SK-N-SH treated with all-trans-retinoic acid at 6 μM for 48 hours (cell line): Measurements from ENCODE around the gene SYP.

ENCODE experiments used
- ATAC-seq: fragments of 200-7000 bp; cut with Tn5 transposase; 3 replicates; pipeline ENCODE4 v1.9.1; 2020; ENCODE audit warnings: mild to moderate bottlenecking, moderate library complexity
- ARNTL ChIP-seq: fragments of 450-650 bp; formaldehyde crosslinking; IDR thresholded peaks from 2 replicates; pipeline ENCODE4 v1.5.0; 2020; ENCODE audit warnings: low read depth, mild to moderate bottlenecking, moderate library complexity, borderline replicate concordance
- BACH2 ChIP-seq: fragments of 250-450 bp; sonication (Bioruptor Pico); IDR thresholded peaks from 2 replicates; pipeline ENCODE4 v1.9.0; 2021; ENCODE audit warnings: mild to moderate bottlenecking, borderline replicate concordance
- CSDC2 ChIP-seq: fragments of 250-450 bp; sonication (Bioruptor Pico); IDR thresholded peaks from 2 replicates; pipeline ENCODE4 v1.5.0; 2020; ENCODE audit warnings: mild to moderate bottlenecking, moderate library complexity
- GLIS3 ChIP-seq: fragments of 250-450 bp; sonication (Bioruptor Pico); IDR thresholded peaks from 2 replicates; pipeline ENCODE4 v1.5.0; 2020; ENCODE audit warnings: mild to moderate bottlenecking, moderate library complexity
- ISL1 ChIP-seq: fragments of 250-450 bp; sonication (Bioruptor Pico); IDR thresholded peaks from 2 replicates; pipeline ENCODE4 v2.1.2; 2022; ENCODE audit warnings: mild to moderate bottlenecking, moderate library complexity
- OSR1 ChIP-seq: fragments of 250-450 bp; sonication (Bioruptor Pico); IDR thresholded peaks from 2 replicates; pipeline ENCODE4 v1.8.0; 2022; ENCODE audit warnings: moderate library complexity, mild to moderate bottlenecking, inconsistent platforms
- PPARA ChIP-seq: fragments of 250-450 bp; sonication (Bioruptor Pico); IDR thresholded peaks from 2 replicates; pipeline ENCODE4 v1.5.0; 2020; ENCODE audit warnings: mild to moderate bottlenecking, borderline replicate concordance
- RARB ChIP-seq: fragments of 250-450 bp; sonication (Bioruptor Pico); IDR thresholded peaks from 2 replicates; pipeline ENCODE4 v1.8.0; 2021; ENCODE audit warnings: mild to moderate bottlenecking, moderate library complexity
- SNAI2 ChIP-seq: fragments of 250-450 bp; sonication (Bioruptor Pico); IDR thresholded peaks from 2 replicates; pipeline ENCODE4 v1.5.0; 2020; ENCODE audit warnings: mild to moderate bottlenecking, moderate library complexity
- TCF4 ChIP-seq: fragments of 250-450 bp; sonication (Bioruptor Pico); IDR thresholded peaks from 2 replicates; pipeline ENCODE4 v1.8.0; 2021; ENCODE audit warnings: mild to moderate bottlenecking, moderate library complexity, borderline replicate concordance
- TOX ChIP-seq: fragments of 250-450 bp; sonication (Bioruptor Pico); IDR thresholded peaks from 2 replicates; pipeline ENCODE4 v1.8.0; 2021; ENCODE audit warnings: mild to moderate bottlenecking, moderate library complexity, borderline replicate concordance
- ZC3H10 ChIP-seq: fragments of 250-450 bp; sonication (Bioruptor Pico); IDR thresholded peaks from 2 replicates; pipeline ENCODE4 v1.5.1; 2021; ENCODE audit warnings: mild to moderate bottlenecking, moderate library complexity
- ZFP3 ChIP-seq: fragments of 250-450 bp; sonication (Bioruptor Pico); IDR thresholded peaks from 2 replicates; pipeline ENCODE4 v1.5.0; 2020; ENCODE audit warnings: mild to moderate bottlenecking, moderate library complexity
- ZFP30 ChIP-seq: fragments of 450-650 bp; formaldehyde crosslinking; IDR thresholded peaks from 2 replicates; pipeline ENCODE4 v1.5.0; 2022; ENCODE audit warnings: mild to moderate bottlenecking, moderate library complexity
- ZNF565 ChIP-seq: fragments of 450-650 bp; formaldehyde crosslinking; conservative IDR thresholded peaks from 2 replicates; pipeline ENCODE4 v1.5.0; 2020; ENCODE audit warnings: low read depth, mild to moderate bottlenecking, moderate library complexity
- ZNF70 ChIP-seq: fragments of 450-650 bp; formaldehyde crosslinking; IDR thresholded peaks from 2 replicates; pipeline ENCODE4 v1.5.0; 2020; ENCODE audit warnings: mild to moderate bottlenecking, moderate library complexity
- ZNF8 ChIP-seq: fragments of 450-650 bp; formaldehyde crosslinking; IDR thresholded peaks from 2 replicates; pipeline ENCODE4 v1.5.0; 2020; ENCODE audit warnings: mild to moderate bottlenecking, moderate library complexity
- TF ChIP-seq, protein P1 (sequence below): fragments of 250-450 bp; sonication (Bioruptor Pico); IDR thresholded peaks from 2 replicates; pipeline ENCODE4 v1.8.0; 2021; ENCODE audit warnings: low read depth, mild to moderate bottlenecking, moderate library complexity, borderline replicate concordance
- TF ChIP-seq, protein P2 (sequence below): fragments of 250-450 bp; sonication (Bioruptor Pico); IDR thresholded peaks from 2 replicates; pipeline ENCODE4 v1.8.0; 2020; ENCODE audit warnings: mild to moderate bottlenecking, moderate library complexity, borderline replicate concordance
- TF ChIP-seq, protein P3 (sequence below): fragments of 250-450 bp; sonication (Bioruptor Pico); IDR thresholded peaks from 2 replicates; pipeline ENCODE4 v1.5.1; 2020; ENCODE audit warnings: low read depth, mild to moderate bottlenecking, moderate library complexity

Gene SYP

DNA sequence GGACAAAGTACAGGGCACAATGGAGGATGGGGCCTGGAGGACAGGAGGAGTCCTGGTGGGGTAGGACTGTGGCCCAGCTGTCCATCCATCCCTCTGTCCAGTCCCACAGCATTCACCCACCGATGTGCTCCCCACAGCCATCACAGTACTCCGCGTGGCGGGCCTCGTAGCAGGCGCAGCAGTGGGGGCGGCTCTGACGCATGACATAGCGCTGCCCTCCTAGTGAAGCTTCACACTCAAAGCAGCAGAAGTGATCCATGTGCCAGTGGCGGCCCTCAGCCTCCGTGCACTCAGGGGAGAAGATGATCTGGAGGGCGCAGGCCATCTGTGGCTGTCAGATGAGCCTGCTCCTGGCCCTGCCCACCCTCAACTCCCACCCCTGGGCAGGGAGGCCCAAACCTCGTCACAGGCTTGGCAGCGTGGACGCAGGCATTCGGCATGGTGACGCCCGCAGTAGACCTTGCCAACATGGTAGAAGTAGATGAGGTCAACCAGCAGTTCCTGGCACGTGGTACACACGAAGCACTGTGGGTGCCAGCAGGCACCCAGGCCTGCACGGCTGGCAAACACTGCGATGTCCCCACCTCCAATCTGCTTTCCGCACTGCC, 22.0 kb downstream of the SYP start:
- no peak; the same call in 2 of the 3 replicates for ATAC-seq
- TF ChIP-seq, protein P1, sequence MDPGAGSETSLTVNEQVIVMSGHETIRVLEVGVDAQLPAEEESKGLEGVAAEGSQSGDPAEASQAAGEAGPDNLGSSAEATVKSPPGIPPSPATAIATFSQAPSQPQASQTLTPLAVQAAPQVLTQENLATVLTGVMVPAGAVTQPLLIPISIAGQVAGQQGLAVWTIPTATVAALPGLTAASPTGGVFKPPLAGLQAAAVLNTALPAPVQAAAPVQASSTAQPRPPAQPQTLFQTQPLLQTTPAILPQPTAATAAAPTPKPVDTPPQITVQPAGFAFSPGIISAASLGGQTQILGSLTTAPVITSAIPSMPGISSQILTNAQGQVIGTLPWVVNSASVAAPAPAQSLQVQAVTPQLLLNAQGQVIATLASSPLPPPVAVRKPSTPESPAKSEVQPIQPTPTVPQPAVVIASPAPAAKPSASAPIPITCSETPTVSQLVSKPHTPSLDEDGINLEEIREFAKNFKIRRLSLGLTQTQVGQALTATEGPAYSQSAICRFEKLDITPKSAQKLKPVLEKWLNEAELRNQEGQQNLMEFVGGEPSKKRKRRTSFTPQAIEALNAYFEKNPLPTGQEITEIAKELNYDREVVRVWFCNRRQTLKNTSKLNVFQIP (CRISPR knock-in tag): no peak
- TF ChIP-seq ZNF8 (no peak), SNAI2 (CRISPR knock-in tag) (no peak), ZFP30 (CRISPR knock-in tag) (no peak), BACH2 (CRISPR knock-in tag) (no peak), RARB (CRISPR knock-in tag) (no peak), GLIS3 (CRISPR knock-in tag) (no peak), ZNF565 (CRISPR knock-in tag) (no peak), ZC3H10 (no peak), ARNTL (CRISPR knock-in tag) (no peak), PPARA (CRISPR knock-in tag) (no peak), OSR1 (CRISPR knock-in tag) (no peak), ZFP3 (CRISPR knock-in tag) (no peak), ZNF70 (CRISPR knock-in tag) (no peak), TOX (CRISPR knock-in tag) (no peak), CSDC2 (CRISPR knock-in tag) (no peak)
- TF ChIP-seq, protein P2, sequence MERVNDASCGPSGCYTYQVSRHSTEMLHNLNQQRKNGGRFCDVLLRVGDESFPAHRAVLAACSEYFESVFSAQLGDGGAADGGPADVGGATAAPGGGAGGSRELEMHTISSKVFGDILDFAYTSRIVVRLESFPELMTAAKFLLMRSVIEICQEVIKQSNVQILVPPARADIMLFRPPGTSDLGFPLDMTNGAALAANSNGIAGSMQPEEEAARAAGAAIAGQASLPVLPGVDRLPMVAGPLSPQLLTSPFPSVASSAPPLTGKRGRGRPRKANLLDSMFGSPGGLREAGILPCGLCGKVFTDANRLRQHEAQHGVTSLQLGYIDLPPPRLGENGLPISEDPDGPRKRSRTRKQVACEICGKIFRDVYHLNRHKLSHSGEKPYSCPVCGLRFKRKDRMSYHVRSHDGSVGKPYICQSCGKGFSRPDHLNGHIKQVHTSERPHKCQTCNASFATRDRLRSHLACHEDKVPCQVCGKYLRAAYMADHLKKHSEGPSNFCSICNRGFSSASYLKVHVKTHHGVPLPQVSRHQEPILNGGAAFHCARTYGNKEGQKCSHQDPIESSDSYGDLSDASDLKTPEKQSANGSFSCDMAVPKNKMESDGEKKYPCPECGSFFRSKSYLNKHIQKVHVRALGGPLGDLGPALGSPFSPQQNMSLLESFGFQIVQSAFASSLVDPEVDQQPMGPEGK: no peak
- TF ChIP-seq, protein P3, sequence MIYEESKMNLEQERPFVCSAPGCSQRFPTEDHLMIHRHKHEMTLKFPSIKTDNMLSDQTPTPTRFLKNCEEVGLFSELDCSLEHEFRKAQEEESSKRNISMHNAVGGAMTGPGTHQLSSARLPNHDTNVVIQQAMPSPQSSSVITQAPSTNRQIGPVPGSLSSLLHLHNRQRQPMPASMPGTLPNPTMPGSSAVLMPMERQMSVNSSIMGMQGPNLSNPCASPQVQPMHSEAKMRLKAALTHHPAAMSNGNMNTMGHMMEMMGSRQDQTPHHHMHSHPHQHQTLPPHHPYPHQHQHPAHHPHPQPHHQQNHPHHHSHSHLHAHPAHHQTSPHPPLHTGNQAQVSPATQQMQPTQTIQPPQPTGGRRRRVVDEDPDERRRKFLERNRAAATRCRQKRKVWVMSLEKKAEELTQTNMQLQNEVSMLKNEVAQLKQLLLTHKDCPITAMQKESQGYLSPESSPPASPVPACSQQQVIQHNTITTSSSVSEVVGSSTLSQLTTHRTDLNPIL (CRISPR knock-in tag): no peak

DNA sequence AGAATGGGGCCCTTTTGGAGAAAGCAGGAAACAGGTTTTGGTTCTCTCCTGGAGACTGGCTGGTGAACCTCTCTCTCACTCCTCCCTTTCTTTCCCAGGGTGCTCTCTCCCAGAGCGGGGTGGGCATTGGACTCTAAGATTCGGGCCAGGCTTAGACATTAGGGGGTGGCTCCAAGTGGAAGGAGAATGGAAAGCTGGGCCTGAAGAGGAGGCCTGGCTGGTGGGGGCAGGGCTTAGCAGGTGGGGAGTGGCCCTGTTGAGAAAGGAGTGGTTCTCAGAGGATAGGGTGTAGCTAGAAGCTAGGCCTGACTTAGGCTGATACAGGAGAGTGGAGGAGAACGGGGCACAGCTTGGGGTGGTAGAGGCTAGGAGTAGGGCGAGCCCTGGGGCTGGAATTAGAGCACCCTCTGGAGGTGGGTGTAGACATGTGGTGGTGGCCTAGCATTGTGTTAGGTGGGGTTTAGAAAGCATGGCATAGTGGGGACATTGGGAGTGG, 22.6 kb downstream of the SYP start:
- TF ChIP-seq RARB (CRISPR knock-in tag): no peak
- TF ChIP-seq TCF4 (CRISPR knock-in tag): no peak
- TF ChIP-seq, all 23 proteins: peak for 0
- peak; percentile 16 for ATAC-seq

DNA sequence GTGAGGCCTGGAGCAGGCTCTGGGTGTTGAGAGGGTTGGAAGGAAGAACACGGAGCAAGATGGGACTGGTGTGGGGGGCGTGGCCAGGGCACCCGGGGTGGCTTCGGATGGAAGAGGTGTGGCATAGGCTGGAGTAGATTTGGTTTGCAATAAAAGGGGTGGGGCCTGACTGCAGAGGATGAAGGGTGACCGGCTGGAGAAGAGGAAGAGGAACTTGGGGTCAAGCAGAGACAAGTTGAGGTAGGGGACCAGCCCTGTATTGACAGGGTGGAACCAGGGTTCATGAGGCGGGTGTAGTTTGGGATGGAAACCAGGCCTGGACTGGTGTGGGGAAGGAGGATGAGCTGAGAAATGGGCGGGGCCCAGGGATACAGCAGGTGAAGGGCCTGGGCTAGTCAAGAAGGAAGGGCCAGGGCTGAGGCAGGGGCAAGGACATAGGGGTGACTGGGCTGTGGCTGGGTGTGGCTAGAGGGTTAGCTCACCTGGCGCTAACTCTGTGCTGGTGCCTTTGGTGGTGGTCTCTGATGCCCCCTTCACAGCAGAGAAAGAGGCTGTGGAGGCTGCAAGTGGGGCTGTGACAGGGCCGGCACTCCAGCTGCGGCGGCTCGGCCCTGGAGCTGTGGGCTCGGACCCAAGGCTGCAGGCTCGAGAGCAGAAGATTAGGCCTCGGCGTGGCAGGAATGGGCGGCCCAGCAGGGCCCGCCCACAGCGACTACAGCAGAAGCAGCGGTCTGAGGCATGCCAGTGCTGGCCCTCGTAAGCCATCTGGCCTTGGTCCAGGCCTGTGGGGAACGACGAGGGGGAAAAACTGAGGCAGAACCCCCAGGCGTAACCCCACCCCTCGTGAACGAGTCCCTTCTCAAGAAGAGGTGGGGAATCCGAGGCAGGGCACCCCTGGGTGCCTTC, 23.3 kb downstream of the SYP start:
- ATAC-seq: no peak

More for the DNA sequence above, 23.3 kb downstream of the SYP start:
- TF ChIP-seq CSDC2 (CRISPR knock-in tag) (no peak), ARNTL (CRISPR knock-in tag) (no peak), TCF4 (CRISPR knock-in tag) (no peak), ZNF70 (CRISPR knock-in tag) (no peak), PPARA (CRISPR knock-in tag) (no peak), ZFP30 (CRISPR knock-in tag) (no peak), ZNF8 (no peak), SNAI2 (CRISPR knock-in tag) (no peak), ZFP3 (CRISPR knock-in tag) (no peak), ISL1 (CRISPR knock-in tag) (no peak), TOX (CRISPR knock-in tag) (no peak), BACH2 (CRISPR knock-in tag) (no peak), ZC3H10 (no peak)
- TF ChIP-seq, protein P3 (CRISPR knock-in tag): no peak
- TF ChIP-seq, protein P1 (CRISPR knock-in tag): no peak
- TF ChIP-seq, all 23 proteins: peak for 0
